Adrenal gland (tissue), 12 donors: ENCODE results near the gene FUT8. TPM values are rescaled to one million over a fixed set of nuclear protein-coding genes. Genes with fewer than 3 reads are reported as not detected.

ENCODE experiments used
- DNase-seq, 7 donors: peaks; one replicate each; pipeline ENCODE4 v3.0.0-alpha.2; 2019 to 2020
- H3K27ac ChIP-seq, 5 donors: fragments of 200-600 bp; sonication (generic) in 4 of 5; 1 replicate in 3 of 5; 2 replicates in 2 of 5; pipeline versions ENCODE4 v1.5.1 to v1.8.0; 2016 to 2020; ENCODE audit warnings: mild to moderate bottlenecking in 1 of 5
- H3K27me3 ChIP-seq: fragments of 200-600 bp; 2 replicates; pipeline ENCODE4 v1.8.0; 2021
- H3K36me3 ChIP-seq, 2 donors: fragments of 200-600 bp; replicated peaks in 1 of 2; 1 replicate in 1 of 2; 2 replicates in 1 of 2; pipeline versions ENCODE4 v1.5.1 to v1.8.0; 2018 to 2022
- H3K4me1 ChIP-seq, 2 donors: fragments of 200-600 bp; replicated peaks in 1 of 2; 1 replicate in 1 of 2; 2 replicates in 1 of 2; pipeline versions ENCODE4 v1.5.1 to v1.8.0; 2018 to 2021
- H3K4me3 ChIP-seq, 4 donors: fragments of 200-600 bp; sonication (generic) in 3 of 4; one replicate each; pipeline ENCODE4 v1.5.1; 2016 to 2018
- H3K9me3 ChIP-seq, 3 donors: fragments of 200-600 bp; sonication (generic) in 1 of 3; replicated peaks in 1 of 3; 1 replicate in 2 of 3; 2 replicates in 1 of 3; pipeline versions ENCODE4 v1.5.1 to v1.8.0; 2016 to 2021
- CTCF ChIP-seq, 6 experiments: fragments of 450-650 bp in 4 of 6; fragments of 200-600 bp in 2 of 6; sonication (generic) in 1 of 6; IDR thresholded peaks; 1 replicate in 5 of 6; 2 replicates in 1 of 6; pipeline versions ENCODE4 v1.5.1 to v1.8.0; 2016 to 2021; ENCODE audit warnings: antibody characterized with exemption in 6 of 6, mild to moderate bottlenecking in 2 of 6, moderate library complexity in 1 of 6
- POLR2A ChIP-seq, 2 donors: fragments of 450-650 bp; IDR thresholded peaks; one replicate each; pipeline ENCODE4 v1.6.1; 2017; ENCODE audit warnings: antibody characterized with exemption in 2 of 2, mild to moderate bottlenecking in 2 of 2, moderate library complexity in 1 of 2
- WGBS, 4 donors: extraction: QIAGEN DNeasy Blood & Tissue Kit in 2 of 4; methylation state at CpG; one replicate each; pipeline versions ENCODE4 v1.1.5 to v1.1.7; 2013 to 2017; 5-methylcytosine and 5-hydroxymethylcytosine counted together
- intact Hi-C, 2 donors: fragments of 100-400 bp; cut with DNase I; formaldehyde crosslinking; loops; one replicate each; pipeline versions ENCODE4 v1.14.1 to v1.15.0; 2022 to 2023
- polyA plus RNA-seq, 3 donors: library from polyadenylated mRNA; stranded (reverse); fragments of 200-250 nt in 2 of 3; fragments of 350-450 nt in 1 of 3; fragmentation: Illumina TruSeq in 1 of 3; extraction: RNeasy Lipid Tissue Mini Kit (QIAGEN cat#74804) in 1 of 3; gene quantifications; one replicate each; pipeline ENCODE4 v1.2.3, GENCODE V29; 2013 to 2014
- total RNA-seq, 9 donors: library from RNA; depleted of rRNA in 4 of 9; stranded (reverse); fragments of >200 nt in 4 of 9; fragments of 120-200 nt in 1 of 9; fragmentation: NEBNext Ultra II Directional in 1 of 9; extraction: Animal tissue kit (Norgen Biotek cat#: 25700) in 1 of 9; gene quantifications; one replicate each; pipeline versions ENCODE4 v1.1.0 to v1.2.4, GENCODE V29; 2013 to 2023
- donor health status: healthy with polysubstance abuse.
- donor health status: Bipolar disorder and iron deficiency.
- donor health status: DM: yes; HTN: yes; CAD: no.
- donor health status: DM: no; HTN: no; CAD: no.
- donor health status: DM: no; HTN: no; CAD: no.
- donor health status: DM: yes; HTN: yes; CAD: no.

The FUT8 gene
- total and polyA plus RNA-seq, 12 donors = 7.8 to 32.1 (median 21.1) TPM

- no peaks in the 10 kb centered on the region for H3K27me3 ChIP-seq
- 63 to 71% (median 64%) methylated on average over 4 of the region's 4 CpGs for WGBS, 4 donors
- peaks cover 10 to 11% of the 10 kb centered on the region in 2 donors for H3K4me1 ChIP-seq
- H3K36me3 ChIP-seq = no peaks in the 10 kb centered on the region
- no peak overlapping the region for H3K4me3 ChIP-seq
- DNase-seq = no peak
- no peaks in the 10 kb centered on the region for H3K9me3 ChIP-seq
- no peak for TF ChIP-seq POLR2A (IDR thresholded peaks at IDR 0.05)
- TF ChIP-seq CTCF (IDR thresholded peaks at IDR 0.05) = no peak
- H3K27ac ChIP-seq = peak overlapping the region in 1 of 5 donors; percentile 56
- intact Hi-C loops = no loop called here
Measured at GRCh38 chr14:65776193-65776852, 363.8 kb downstream of the FUT8 start.

- no peak for TF ChIP-seq CTCF (IDR thresholded peaks at IDR 0.05)
- TF ChIP-seq POLR2A (IDR thresholded peaks at IDR 0.05) = no peak
- H3K27ac ChIP-seq = no peak overlapping the region
- no peaks in the 10 kb centered on the region for H3K9me3 ChIP-seq
- H3K36me3 ChIP-seq = no peaks in the 10 kb centered on the region
- WGBS, 4 donors = 79 to 92% (median 88%) methylated on average over 2 of the region's 2 CpGs
- intact Hi-C loops = no loop called here
- no peak overlapping the region for H3K4me3 ChIP-seq
- peaks cover 5 to 7% of the 10 kb centered on the region in 2 donors for H3K4me1 ChIP-seq
- no peaks in the 10 kb centered on the region for H3K27me3 ChIP-seq
- no peak for DNase-seq
Measured at GRCh38 chr14:65780566-65780965, 368.0 kb downstream of the FUT8 start.

- 77 to 98% (median 90%) methylated on average over 3 of the region's 3 CpGs for WGBS, 4 donors
Measured at GRCh38 chr14:65783101-65783500, 370.6 kb downstream of the FUT8 start.

GRCh38 chr14:65783576-65783975 is 371.0 kb downstream of the FUT8 start:
- 13 to 38% (median 20%) methylated on average over 1 of the region's 1 CpG; no CpG with 5 or more reads in 1 of the 4 donors for WGBS, 4 donors

More at GRCh38 chr14:65783101-65783500, 370.6 kb downstream of the FUT8 start:
- Histone ChIP-seq H3K27me3 (no peaks in the 10 kb centered on the region), H3K4me1 (no peaks in the 10 kb centered on the region), H3K27ac (no peak overlapping the region), H3K4me3 (no peak overlapping the region), H3K36me3 (no peaks in the 10 kb centered on the region), H3K9me3 (no peaks in the 10 kb centered on the region)
- DNase-seq = no peak
- intact Hi-C loops = no loop called here
- TF ChIP-seq POLR2A (IDR thresholded peaks at IDR 0.05) = no peak
- no peak for TF ChIP-seq CTCF (IDR thresholded peaks at IDR 0.05)

More at GRCh38 chr14:65783576-65783975, 371.0 kb downstream of the FUT8 start:
- intact Hi-C loops = no loop called here
- Histone ChIP-seq H3K9me3 (no peaks in the 10 kb centered on the region), H3K4me1 (no peaks in the 10 kb centered on the region), H3K4me3 (no peak overlapping the region), H3K27ac (no peak overlapping the region), H3K27me3 (no peaks in the 10 kb centered on the region), H3K36me3 (no peaks in the 10 kb centered on the region)
- TF ChIP-seq POLR2A (IDR thresholded peaks at IDR 0.05) (no peak), CTCF (IDR thresholded peaks at IDR 0.05) (no peak)
- DNase-seq = peak in 4 of 7 donors; percentile 6 to 29 (median 15)
